NB4 (cell line): ENCODE data around the gene TBC1D26.
"Not testable (repeated sequence)": the region's sequence is repeated elsewhere in the genome, so short reads cannot be mapped to it uniquely, and the experiment has no call there.

Experiments used
- MYC ChIP-seq: IDR thresholded peaks from 2 replicates; pipeline ENCODE4 v1.6.1; 2011; ENCODE audit warnings: low read depth, low read length
- POLR2A ChIP-seq: IDR thresholded peaks from 2 replicates; pipeline ENCODE4 v1.6.1; 2011; ENCODE audit warnings: mild to moderate bottlenecking; ENCODE audit not compliant: insufficient read length; ENCODE audit errors: extremely low read depth
- TF ChIP-seq, protein P1 (sequence below): IDR thresholded peaks from one replicate; pipeline ENCODE4 v1.5.1; 2012; ENCODE audit warnings: low read depth, low read length

DNA sequence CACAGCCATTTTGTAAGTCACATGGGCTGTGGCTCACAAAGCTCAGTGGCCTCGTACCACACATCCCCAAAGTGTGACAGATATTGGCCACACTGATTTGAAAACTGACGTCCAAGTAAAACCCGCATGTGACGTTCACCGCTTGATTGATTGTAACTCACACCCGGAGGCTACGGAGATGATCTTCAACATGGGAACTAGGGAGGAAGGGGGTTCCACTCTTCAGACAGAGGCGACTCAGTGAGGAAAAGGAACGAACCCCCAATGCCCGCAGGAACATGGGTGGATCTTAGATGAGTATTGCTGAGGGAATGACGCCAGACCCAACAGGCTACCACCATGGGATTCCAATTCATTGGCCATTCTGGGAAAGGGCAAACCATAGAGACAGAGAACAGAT, 7.2 kb downstream of the TBC1D26 start:
- TF ChIP-seq, protein P1, sequence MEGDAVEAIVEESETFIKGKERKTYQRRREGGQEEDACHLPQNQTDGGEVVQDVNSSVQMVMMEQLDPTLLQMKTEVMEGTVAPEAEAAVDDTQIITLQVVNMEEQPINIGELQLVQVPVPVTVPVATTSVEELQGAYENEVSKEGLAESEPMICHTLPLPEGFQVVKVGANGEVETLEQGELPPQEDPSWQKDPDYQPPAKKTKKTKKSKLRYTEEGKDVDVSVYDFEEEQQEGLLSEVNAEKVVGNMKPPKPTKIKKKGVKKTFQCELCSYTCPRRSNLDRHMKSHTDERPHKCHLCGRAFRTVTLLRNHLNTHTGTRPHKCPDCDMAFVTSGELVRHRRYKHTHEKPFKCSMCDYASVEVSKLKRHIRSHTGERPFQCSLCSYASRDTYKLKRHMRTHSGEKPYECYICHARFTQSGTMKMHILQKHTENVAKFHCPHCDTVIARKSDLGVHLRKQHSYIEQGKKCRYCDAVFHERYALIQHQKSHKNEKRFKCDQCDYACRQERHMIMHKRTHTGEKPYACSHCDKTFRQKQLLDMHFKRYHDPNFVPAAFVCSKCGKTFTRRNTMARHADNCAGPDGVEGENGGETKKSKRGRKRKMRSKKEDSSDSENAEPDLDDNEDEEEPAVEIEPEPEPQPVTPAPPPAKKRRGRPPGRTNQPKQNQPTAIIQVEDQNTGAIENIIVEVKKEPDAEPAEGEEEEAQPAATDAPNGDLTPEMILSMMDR: not testable (repeated sequence)
- not testable (repeated sequence) for TF ChIP-seq POLR2A, MYC
